Measurements from ENCODE around the gene C1orf174.

DNA sequence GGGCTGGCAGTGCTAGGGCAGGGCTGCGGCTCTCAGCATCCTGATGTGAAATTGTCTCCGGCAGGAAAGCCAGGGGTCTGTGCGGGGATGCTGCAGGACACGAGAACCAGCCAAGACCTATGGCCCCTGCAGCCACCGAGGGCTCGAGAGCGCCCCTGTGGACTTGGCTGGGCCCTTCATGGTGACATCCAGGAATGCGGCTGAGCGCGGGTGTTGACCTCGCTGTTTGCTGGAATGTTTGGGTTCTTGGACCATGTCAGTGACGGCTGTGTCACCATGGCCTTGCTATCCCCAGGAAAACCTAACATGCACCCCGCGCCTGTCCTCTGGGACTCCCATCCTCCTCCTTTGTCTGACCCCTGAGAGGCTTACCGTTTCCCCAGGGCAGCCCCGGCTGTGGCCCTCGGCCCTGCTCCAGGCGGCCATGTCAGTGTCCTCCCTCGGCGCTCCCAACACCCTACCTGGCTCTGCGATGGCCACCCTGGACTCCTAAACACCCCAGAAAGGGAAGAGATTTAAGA is 14.3 kb upstream of the C1orf174 start:
- TF ChIP-seq, protein P1, sequence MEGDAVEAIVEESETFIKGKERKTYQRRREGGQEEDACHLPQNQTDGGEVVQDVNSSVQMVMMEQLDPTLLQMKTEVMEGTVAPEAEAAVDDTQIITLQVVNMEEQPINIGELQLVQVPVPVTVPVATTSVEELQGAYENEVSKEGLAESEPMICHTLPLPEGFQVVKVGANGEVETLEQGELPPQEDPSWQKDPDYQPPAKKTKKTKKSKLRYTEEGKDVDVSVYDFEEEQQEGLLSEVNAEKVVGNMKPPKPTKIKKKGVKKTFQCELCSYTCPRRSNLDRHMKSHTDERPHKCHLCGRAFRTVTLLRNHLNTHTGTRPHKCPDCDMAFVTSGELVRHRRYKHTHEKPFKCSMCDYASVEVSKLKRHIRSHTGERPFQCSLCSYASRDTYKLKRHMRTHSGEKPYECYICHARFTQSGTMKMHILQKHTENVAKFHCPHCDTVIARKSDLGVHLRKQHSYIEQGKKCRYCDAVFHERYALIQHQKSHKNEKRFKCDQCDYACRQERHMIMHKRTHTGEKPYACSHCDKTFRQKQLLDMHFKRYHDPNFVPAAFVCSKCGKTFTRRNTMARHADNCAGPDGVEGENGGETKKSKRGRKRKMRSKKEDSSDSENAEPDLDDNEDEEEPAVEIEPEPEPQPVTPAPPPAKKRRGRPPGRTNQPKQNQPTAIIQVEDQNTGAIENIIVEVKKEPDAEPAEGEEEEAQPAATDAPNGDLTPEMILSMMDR (IDR thresholded peaks at IDR 0.05), result no peak
- no peak for TF ChIP-seq EZH2 (IDR thresholded peaks at IDR 0.05)
